Measurements from ENCODE around the gene TMC2.

TMC2 gene

GRCh38 chr20:2619337-2619736, 83.0 kb downstream of the TMC2 start:
- H3K4me3 ChIP-seq (ENCODE audit: low read depth, low read length), result no peak overlapping the region

GRCh38 chr20:2619961-2620595, 83.7 kb downstream of the TMC2 start:
- H3K4me3 ChIP-seq (ENCODE audit: low read depth, low read length), result no peak overlapping the region

GRCh38 chr20:2624190-2624589, 87.8 kb downstream of the TMC2 start:
- H3K4me3 ChIP-seq (ENCODE audit: low read depth, low read length), result no peak overlapping the region

GRCh38 chr20:2625062-2625461, 88.7 kb downstream of the TMC2 start:
- H3K4me3 ChIP-seq (ENCODE audit: low read depth, low read length), result no peak overlapping the region

GRCh38 chr20:2626853-2627541, 90.6 kb downstream of the TMC2 start:
- H3K4me3 ChIP-seq (ENCODE audit: low read depth, low read length), result no peak overlapping the region

- H3K4me3 ChIP-seq (ENCODE audit: low read depth, low read length), result no peak overlapping the region
These were observed 94.9 kb downstream of the TMC2 start for GRCh38 chr20:2631228-2631627.

- H3K4me3 ChIP-seq (ENCODE audit: low read depth, low read length), result no peak overlapping the region
These were observed 97.0 kb downstream of the TMC2 start for GRCh38 chr20:2633381-2633780.

GRCh38 chr20:2637246-2637645, 100.9 kb downstream of the TMC2 start:
- no peak overlapping the region for H3K4me3 ChIP-seq (ENCODE audit: low read depth, low read length)

- H3K4me3 ChIP-seq (ENCODE audit: low read depth, low read length), result no peak overlapping the region
These were observed 103.9 kb downstream of the TMC2 start for GRCh38 chr20:2640260-2640659.

GRCh38 chr20:2640899-2641298, 104.5 kb downstream of the TMC2 start:
- no peak overlapping the region for H3K4me3 ChIP-seq (ENCODE audit: low read depth, low read length)

- H3K4me3 ChIP-seq (ENCODE audit: low read depth, low read length), result no peak overlapping the region
These were observed 107.3 kb downstream of the TMC2 start for GRCh38 chr20:2643708-2644107.

GRCh38 chr20:2651772-2652723, 115.7 kb downstream of the TMC2 start, which contains the start of gene NOP56:
Gene NOP56 (plus strand): TSS chr20:2652632. CDS start chr20:2652661, 29 bp downstream.
- peak within 1 kb of the TSS; percentile 100 for H3K4me3 ChIP-seq (ENCODE audit: low read depth, low read length)

- H3K4me3 ChIP-seq (ENCODE audit: low read depth, low read length), result peak overlapping the region; percentile 100
These were observed 116.6 kb downstream of the TMC2 start for GRCh38 chr20:2652724-2653555.

GRCh38 chr20:2653556-2654383, 117.4 kb downstream of the TMC2 start:
- peak overlapping the region; percentile 100 for H3K4me3 ChIP-seq (ENCODE audit: low read depth, low read length)

GRCh38 chr20:2654384-2654822, 118.0 kb downstream of the TMC2 start:
- peak overlapping the region; percentile 100 for H3K4me3 ChIP-seq (ENCODE audit: low read depth, low read length)

GRCh38 chr20:2654831-2655230, 118.5 kb downstream of the TMC2 start:
- peak overlapping the region; percentile 100 for H3K4me3 ChIP-seq (ENCODE audit: low read depth, low read length)

- H3K4me3 ChIP-seq (ENCODE audit: low read depth, low read length), result no peak overlapping the region
These were observed 119.2 kb downstream of the TMC2 start for GRCh38 chr20:2655331-2656116.

GRCh38 chr20:2656471-2657117, 120.2 kb downstream of the TMC2 start:
- no peak overlapping the region for H3K4me3 ChIP-seq (ENCODE audit: low read depth, low read length)
